ENCODE data around the gene PRDM16.

- no peak for TF ChIP-seq SUZ12 (IDR thresholded peaks at IDR 0.05; ENCODE audit: extremely low read depth, insufficient read depth, insufficient read length)
- TF ChIP-seq ZNF274 (IDR thresholded peaks at IDR 0.05; ENCODE audit: low read depth, low read length): no peak
- TF ChIP-seq YY1 (IDR thresholded peaks at IDR 0.05; ENCODE audit: insufficient read depth, insufficient read length): no peak
Measured at GRCh38 chr1:3153902-3154795, 85.1 kb downstream of the PRDM16 start.
